KMS-11 (cell line): ENCODE results near the gene CISD1.

Experiments used
- H2AFZ ChIP-seq: fragments of 200-600 bp; sonication (generic); 2 replicates; pipeline ENCODE4 v1.6.1; 2016; ENCODE audit warnings: antibody characterized with exemption, mixed run types, low read depth
- H3K27ac ChIP-seq: fragments of 200-600 bp; sonication (generic); 2 replicates; pipeline ENCODE4 v1.6.1; 2016; ENCODE audit warnings: mild to moderate bottlenecking, mixed run types
- H3K27me3 ChIP-seq: fragments of 200-600 bp; sonication (generic); 2 replicates; pipeline ENCODE4 v1.6.1; 2017; ENCODE audit warnings: mild to moderate bottlenecking, low read depth, mixed run types, moderate library complexity; ENCODE audit not compliant: insufficient read depth
- H3K36me3 ChIP-seq: fragments of 200-600 bp; sonication (generic); 2 replicates; pipeline ENCODE4 v1.6.1; 2017; ENCODE audit warnings: mild to moderate bottlenecking, mixed run types; ENCODE audit not compliant: insufficient read depth
- H3K4me1 ChIP-seq: fragments of 200-600 bp; sonication (generic); 2 replicates; pipeline ENCODE4 v1.6.1; 2016; ENCODE audit warnings: mild to moderate bottlenecking, low read depth, mixed run types; ENCODE audit not compliant: poor library complexity, severe bottlenecking
- H3K4me2 ChIP-seq: fragments of 200-600 bp; sonication (generic); 2 replicates; pipeline ENCODE4 v1.7.0; 2016; ENCODE audit warnings: mild to moderate bottlenecking, mixed run types
- H3K4me3 ChIP-seq: fragments of 200-600 bp; sonication (generic); IDR thresholded peaks from 2 replicates; pipeline ENCODE4 v1.6.1; 2017; ENCODE audit warnings: low read depth, low read length, mixed read lengths; ENCODE audit not compliant: insufficient read depth
- H3K79me2 ChIP-seq: fragments of 200-600 bp; sonication (generic); 2 replicates; pipeline ENCODE4 v1.6.1; 2016; ENCODE audit warnings: low read depth, mixed run types; ENCODE audit not compliant: insufficient read depth
- H3K9ac ChIP-seq: fragments of 200-600 bp; sonication (generic); 2 replicates; pipeline ENCODE4 v1.6.1; 2016; ENCODE audit warnings: mild to moderate bottlenecking, mixed run types
- H4K20me1 ChIP-seq: fragments of 200-600 bp; sonication (generic); 2 replicates; pipeline ENCODE4 v1.6.1; 2016; ENCODE audit warnings: mild to moderate bottlenecking, mixed run types; ENCODE audit not compliant: insufficient read depth
- CTCF ChIP-seq: fragments of 200-600 bp; sonication (generic); conservative IDR thresholded peaks from 2 replicates; pipeline ENCODE4 v1.6.1; 2017; ENCODE audit warnings: low read depth, mild to moderate bottlenecking, antibody characterized with exemption, low read length, moderate library complexity, mixed read lengths

Gene CISD1

DNA sequence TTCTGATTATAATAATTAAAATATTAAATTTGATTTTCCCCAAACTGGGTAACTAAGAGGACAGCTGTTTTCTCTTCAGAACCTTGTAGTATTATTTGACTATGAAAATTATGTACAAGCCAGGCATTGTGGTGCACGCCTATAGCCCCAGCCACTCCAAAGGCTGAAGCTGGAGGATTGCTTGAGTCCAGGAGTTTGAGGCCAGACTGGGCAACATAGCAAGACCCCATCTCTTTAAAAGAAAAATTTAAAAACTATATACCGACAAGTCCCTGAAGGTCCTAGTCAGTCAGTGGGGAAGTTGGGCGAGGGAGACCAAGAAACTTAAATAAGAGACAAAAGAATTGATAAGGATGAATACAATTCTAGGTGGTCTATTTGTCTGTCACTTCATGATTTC, 38.7 kb downstream of the CISD1 start:
- H2AFZ ChIP-seq = no peak overlapping the region
- no peaks in the 10 kb centered on the region for H3K4me1 ChIP-seq
- H3K79me2 ChIP-seq = no peaks in the 10 kb centered on the region
- H3K4me2 ChIP-seq = no peak overlapping the region
- H3K36me3 ChIP-seq = no peaks in the 10 kb centered on the region
- no peak for TF ChIP-seq CTCF
- no peaks in the 10 kb centered on the region for H3K27me3 ChIP-seq
- H3K27ac ChIP-seq = no peak overlapping the region
- H4K20me1 ChIP-seq = no peaks in the 10 kb centered on the region
- no peak overlapping the region for H3K4me3 ChIP-seq
- no peak overlapping the region for H3K9ac ChIP-seq

- Histone ChIP-seq H3K4me1 (no peaks in the 10 kb centered on the region), H4K20me1 (no peaks in the 10 kb centered on the region), H3K79me2 (no peaks in the 10 kb centered on the region), H2AFZ (no peak overlapping the region), H3K27ac (no peak overlapping the region), H3K36me3 (no peaks in the 10 kb centered on the region), H3K4me3 (no peak overlapping the region), H3K4me2 (no peak overlapping the region), H3K27me3 (no peaks in the 10 kb centered on the region), H3K9ac (no peak overlapping the region)
- TF ChIP-seq CTCF = no peak
These were observed 42.1 kb downstream of the CISD1 start for GRCh38 chr10:58311026-58311425.

GRCh38 chr10:58316874-58317273, 47.9 kb downstream of the CISD1 start:
- no peaks in the 10 kb centered on the region for H3K27me3 ChIP-seq
- H3K4me3 ChIP-seq = no peak overlapping the region
- no peaks in the 10 kb centered on the region for H4K20me1 ChIP-seq
- no peaks in the 10 kb centered on the region for H3K36me3 ChIP-seq
- TF ChIP-seq CTCF = no peak
- no peak overlapping the region for H3K27ac ChIP-seq
- no peak overlapping the region for H3K4me2 ChIP-seq
- H3K9ac ChIP-seq = no peak overlapping the region
- H3K79me2 ChIP-seq = no peaks in the 10 kb centered on the region
- no peaks in the 10 kb centered on the region for H3K4me1 ChIP-seq
- no peak overlapping the region for H2AFZ ChIP-seq

GRCh38 chr10:58318346-58318745, 49.4 kb downstream of the CISD1 start:
- H3K27ac ChIP-seq = no peak overlapping the region
- H3K4me1 ChIP-seq = peaks cover 11% of the 10 kb centered on the region
- H4K20me1 ChIP-seq = no peaks in the 10 kb centered on the region
- H3K4me3 ChIP-seq = no peak overlapping the region
- H3K4me2 ChIP-seq = no peak overlapping the region
- H3K9ac ChIP-seq = no peak overlapping the region
- H3K36me3 ChIP-seq = no peaks in the 10 kb centered on the region
- TF ChIP-seq CTCF = no peak
- H3K79me2 ChIP-seq = no peaks in the 10 kb centered on the region
- H3K27me3 ChIP-seq = no peaks in the 10 kb centered on the region
- H2AFZ ChIP-seq = no peak overlapping the region

DNA sequence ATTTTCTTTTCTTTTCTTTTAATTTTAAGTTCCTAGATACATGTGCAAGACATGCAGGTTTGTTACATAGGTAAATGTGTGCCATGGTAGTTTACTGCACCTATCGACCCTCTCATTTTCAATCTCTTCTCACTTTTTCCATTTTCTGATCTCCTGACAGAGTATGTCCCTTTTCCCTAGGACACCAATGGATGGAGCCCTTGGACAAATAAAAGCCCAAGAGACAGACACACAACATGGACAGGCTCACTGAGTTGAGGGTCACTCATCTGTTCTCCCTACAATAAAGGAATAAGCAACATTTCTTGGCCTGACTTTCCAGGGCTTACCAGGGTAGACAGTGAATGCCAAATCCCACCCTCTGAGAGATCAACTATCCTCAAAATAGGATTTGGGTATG, 50.6 kb downstream of the CISD1 start:
- TF ChIP-seq CTCF = no peak
- Histone ChIP-seq H3K4me3 (no peak overlapping the region), H3K27ac (no peak overlapping the region), H3K4me2 (no peak overlapping the region), H3K4me1 (peaks cover 11% of the 10 kb centered on the region), H2AFZ (no peak overlapping the region), H3K79me2 (no peaks in the 10 kb centered on the region), H3K36me3 (no peaks in the 10 kb centered on the region), H3K9ac (no peak overlapping the region), H4K20me1 (no peaks in the 10 kb centered on the region), H3K27me3 (no peaks in the 10 kb centered on the region)
